Hematopoietic multipotent progenitor cell treated with erythropoietin and hydrocortisone succinate and interleukin-3 and kit ligand, for 15 days (in vitro differentiated cells): ENCODE data around the gene UGT2A3.

Source experiments
- DNase-seq: peaks from one replicate; pipeline ENCODE4 v3.0.0-alpha.2; 2015; ENCODE audit warnings: low spot score

UGT2A3 gene

DNA sequence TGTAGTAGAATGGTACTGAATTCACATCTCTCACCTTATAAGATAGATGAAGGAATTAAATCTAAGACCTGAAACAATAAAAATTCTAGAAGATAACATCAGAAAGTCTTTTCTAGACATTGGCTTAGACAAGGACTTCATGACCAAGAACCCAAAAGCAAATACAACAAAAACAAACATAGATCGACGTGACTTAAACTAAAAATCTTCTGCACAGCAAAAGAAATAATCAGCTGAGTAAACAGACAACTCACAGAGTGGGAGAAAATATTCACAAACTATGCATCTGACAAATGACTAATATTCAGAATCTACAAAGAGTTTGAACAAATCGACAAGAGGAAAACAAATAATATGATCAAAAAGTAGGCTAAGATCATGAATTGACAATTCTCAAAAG is 38.8 kb downstream of the UGT2A3 start:
- no peak for DNase-seq

DNA sequence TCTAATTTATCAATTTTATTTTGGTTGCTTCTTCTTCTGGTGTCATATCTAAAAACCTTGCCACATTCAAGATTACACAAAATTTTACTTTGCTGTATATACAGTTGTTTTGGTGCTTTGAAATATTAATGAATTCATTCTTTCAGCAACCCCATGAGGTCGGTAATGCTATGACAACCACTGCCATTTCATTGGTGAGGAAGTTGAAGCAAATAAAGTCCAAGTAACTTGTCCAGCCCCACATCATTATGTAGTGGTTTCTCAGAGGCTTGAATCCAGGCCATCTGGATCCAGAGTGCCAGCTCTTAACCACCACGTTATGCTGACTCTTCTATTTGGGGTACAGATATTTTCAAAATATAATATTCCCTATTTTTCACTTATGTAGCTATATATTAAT is 42.2 kb downstream of the UGT2A3 start:
- DNase-seq: no peak

DNA sequence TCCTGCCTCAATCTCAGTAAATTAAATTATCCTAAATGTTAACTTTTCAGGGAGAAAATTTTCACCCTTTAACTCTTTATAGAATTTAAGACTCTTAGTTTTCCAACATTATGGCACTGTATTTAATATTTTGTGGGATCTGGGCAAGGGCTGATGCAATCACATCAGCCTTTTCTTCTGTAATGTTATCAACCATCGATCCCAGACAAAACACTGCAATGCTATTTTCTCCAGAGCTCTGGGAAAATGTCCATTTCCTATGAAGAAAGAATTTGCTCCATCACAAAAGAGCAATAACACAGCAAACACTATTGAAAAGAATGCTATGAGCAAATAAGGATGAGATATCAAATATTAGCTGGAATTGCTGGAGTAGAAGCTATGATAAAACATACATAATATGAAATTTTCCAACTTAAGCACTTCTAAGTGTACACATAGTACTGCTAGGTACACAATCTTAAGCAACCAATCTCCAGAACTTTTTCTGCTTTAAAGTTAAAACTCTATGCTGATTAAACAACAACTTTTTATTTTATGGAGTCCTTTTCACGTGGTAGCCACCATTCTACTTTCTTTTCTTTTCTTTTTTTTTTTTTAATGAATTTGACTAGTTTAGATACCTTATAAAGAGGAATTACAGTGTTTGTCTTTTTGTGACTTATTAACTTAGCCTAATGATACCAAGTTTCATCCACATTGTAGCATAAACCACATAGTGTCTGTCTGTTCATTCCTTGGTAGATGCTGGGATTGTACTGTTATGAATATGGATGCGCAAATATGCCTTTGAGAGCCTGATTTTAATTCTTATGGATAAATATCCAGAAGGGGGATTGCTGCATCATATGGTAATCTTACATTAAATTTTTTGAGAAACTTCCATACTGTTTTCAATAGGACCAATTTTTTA is 43.6 kb downstream of the UGT2A3 start:
- no peak for DNase-seq

DNA sequence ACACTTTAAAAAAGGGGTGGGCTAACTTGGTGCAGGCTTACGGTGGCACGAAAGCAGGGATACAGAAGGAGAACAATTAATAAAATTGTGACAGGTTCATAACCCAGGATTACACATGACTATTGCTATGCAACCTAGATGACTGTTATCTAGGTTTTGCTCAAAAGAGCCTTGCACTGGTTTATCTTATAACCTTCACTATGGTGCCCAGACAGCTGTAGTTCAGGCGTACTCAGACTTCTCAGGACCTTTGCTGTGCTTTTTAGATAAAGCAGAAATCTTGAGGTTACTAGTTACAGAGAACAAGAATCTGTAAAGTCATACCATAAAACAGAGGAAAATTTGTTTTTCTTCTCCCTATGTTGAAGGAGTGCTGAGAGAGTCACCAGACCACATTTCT is 44.4 kb downstream of the UGT2A3 start:
- DNase-seq: no peak

DNA sequence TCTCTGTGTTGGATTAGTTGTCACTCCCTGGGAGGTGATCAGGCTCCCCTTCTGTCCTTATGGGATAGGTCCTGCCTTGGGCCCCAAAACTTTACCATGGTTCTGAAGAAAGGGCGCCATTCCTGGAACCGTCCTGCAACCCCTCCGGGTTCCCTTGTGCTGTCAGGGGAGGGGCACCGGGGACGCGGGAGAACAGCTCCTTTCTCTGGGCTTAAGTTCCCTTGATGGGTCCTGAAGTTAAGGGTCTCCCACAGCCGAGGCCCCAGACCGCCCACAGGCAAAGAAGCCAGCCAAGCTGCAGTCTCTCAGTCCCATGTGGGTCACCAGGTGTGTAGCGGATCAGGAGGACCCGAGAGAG is 44.8 kb downstream of the UGT2A3 start:
- no peak for DNase-seq

DNA sequence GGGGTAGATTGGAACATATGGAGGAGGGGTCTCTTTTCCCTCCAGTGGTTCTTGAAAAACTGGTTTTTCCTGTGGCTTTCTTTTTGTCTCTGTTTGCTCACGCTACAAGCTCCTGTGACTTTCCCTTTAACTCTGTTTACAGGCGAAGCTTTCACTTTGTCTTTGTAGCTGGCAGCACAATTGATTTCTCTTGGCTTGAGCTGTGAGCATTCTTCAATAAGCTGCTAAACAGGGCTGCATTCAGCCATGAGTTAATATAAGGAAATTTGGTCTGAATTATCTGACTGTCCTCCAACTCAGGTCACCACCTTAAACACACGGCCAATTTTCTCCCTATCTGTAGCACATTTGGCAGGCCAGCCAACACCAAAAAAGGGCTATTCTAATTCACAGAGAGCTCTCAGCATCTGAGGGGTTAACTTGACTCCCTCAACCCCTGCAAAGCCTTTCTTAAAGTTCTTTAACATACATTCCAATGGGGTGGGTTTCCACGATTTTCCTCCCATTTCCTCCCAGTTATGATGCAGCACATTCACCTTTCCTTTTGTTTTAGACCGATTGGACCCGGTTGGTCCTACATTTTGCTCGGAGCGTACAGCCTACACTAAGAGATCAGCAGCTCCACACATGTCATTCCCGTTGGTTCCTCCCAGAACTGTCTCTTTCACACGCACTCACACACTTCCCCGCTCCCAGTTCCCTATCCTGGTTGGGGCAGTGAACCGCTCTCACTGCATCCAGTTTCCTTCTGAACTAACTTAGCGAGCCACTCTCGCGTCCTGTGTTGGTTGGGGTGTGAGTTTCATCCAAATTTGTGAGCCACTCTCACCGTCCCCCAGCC is 45.4 kb downstream of the UGT2A3 start:
- DNase-seq: no peak

DNA sequence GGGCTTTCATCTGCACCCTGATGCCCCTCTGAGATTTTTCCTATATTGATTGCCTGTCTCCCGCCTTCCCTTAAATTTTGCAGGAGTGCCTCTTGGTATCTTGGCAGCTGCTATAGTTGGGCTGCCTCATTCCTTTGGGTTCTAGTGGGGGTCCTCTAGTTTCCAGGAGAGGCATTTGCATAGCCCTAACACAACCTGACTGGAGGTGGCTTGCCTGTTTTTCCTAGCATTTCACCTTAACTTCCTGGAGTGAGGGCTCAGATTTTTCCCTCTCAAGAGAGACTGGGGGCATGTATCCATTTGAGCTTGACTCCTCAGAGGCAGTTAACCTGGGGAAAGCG is 46.0 kb downstream of the UGT2A3 start:
- no peak for DNase-seq

DNA sequence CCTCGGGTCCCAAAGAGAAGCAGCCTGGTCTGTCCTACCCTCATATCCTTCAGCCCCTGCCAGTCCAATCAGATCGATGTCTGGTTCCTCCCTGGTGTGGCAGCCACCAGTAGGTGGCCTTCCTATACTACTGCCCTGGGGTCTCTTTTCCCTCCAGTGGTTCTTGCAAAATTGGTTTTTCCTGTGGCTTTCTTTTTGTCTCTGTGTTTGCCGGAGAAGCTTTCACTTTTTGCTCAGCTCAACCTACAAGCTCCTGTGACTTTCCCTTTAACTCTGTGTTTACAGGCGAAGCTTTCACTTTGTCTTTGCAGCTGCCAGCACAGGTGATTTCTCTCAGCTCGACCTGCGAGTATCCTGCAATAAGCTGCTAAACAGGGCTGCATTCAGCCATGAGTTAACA is 46.8 kb downstream of the UGT2A3 start:
- DNase-seq: no peak

DNA sequence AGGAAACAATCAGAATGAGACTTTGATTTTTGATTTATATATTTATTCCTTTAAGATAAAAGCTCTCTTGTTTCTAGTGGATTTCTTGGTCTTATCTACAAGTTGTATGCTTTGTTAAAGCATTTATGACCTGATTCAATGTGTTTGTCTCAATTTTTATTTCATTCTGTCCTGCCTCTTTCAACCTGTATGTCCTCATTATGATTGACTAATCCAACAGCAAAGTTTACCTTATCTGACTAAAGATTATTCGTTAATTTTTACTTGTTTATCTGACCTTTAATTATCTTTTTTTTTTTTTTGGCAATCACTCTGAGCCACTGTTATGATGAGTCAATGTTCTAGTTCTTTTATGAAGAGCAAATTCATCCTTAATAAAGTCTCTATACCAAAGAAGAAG is 54.9 kb downstream of the UGT2A3 start:
- no peak for DNase-seq

DNA sequence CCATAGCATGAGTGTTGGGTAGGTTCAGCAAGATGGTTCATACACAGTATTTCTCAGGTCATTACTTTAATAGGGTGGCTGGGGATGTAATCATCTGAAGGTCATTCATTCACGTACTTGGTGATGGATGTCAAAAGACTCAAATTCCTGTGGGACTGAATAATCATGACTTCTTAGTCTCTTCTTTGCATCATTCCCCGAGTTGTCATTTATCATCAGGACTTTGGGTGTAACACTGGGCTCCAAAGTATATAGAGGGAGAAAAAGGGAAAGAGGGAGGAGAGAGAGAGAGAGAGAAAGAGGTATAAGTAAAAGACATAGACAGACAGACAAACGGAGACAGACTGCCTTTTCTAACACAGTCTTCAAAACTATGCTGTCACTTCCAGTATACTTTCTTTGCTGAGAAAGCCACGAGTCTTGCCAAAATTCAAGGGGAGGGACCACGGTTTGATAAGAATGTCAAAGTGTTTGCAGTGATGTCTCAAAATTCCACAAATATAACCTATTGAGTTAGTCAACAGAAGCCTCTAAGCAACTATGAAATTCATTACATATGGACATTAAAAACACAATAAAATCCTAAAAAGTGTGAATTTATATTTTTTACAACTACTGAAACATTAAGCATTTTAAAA is 55.9 kb downstream of the UGT2A3 start:
- DNase-seq: no peak

DNA sequence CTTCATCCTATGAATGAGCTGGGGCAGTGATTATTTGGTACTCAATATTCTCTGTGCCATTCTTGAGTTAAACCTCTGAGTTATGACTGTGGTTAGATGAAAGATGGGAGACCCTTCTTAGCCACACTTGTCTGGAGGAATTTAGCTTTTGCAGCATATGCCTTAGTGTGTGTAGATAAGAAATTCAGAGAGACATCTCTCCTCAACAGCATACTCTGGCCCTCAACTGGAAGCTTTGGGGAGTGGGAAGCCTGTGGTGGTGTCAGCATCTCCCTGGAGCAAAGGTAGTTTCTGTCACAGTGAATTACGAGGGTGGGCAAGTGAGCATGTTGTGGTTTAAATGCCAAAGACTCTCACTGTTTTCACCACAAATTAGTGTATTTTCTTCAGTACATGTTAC is 58.7 kb downstream of the UGT2A3 start:
- no peak for DNase-seq

DNA sequence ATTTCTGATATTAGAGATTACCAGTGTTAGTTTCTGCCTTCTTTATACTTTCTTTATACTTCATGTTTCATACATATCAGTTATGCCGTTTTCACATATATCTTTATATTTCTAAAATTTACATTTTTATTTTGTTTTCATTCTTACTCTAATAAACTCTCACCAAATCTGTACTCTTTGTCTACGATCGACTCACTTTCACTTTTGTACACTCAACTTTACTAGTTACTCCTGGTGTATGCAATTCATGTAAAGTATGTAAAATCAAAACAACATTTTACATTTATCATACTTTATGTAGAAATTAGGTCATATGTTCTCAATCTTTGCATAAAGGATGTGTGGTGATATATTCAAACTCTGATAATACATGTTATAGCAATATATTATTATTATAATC is 59.9 kb downstream of the UGT2A3 start:
- DNase-seq: no peak

DNA sequence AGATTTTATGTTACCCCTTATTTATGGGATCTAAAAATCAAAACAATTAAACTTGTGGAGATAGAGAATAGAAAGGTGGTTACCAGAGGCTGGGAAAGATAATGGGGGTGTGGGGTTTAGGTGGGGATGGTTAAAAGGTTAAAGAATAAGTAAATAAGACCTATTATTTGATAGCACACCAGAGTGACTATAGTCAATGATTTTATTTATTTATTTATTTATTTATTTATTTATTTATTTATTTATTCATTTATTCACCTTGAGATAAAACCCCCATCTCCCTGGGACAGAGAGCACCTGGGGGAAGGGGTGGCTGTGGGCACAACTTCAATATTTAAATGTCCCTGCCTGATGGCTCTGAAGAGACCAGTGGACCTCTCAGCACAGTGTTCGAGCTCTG is 66.1 kb downstream of the UGT2A3 start:
- DNase-seq: no peak

DNA sequence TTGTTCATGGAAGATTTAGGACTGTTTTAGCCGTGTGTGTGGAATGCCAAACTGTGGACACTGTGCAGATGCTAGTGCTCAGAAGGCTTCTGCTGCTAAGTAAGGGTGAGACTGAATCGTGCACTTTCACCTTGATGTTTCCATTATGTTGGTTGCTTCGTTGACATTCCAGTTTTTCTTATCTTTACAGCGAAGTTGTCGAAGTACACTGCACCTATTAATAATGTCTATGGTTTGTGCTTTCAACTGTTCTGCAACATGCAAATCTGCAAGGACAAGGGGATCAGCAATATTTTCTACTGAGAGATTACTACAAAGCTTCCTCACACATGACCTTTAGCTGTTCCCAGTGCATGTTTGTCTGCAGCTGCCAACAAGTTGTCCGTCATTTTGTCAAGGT is 67.7 kb downstream of the UGT2A3 start:
- DNase-seq: no peak
